ENCODE results near the gene GLIS1. TPM values are rescaled to one million over a fixed set of nuclear protein-coding genes. Genes with fewer than 3 reads are reported as not detected.

Gene GLIS1
- total RNA-seq, 2 donors from 2014 or later, result 0.25 to 0.34 TPM

- no peak for ATAC-seq
- intact Hi-C loops (cut with DNase I, micrococcal nuclease), result no loop called here
- no peak for DNase-seq
These were observed 234.1 kb downstream of the GLIS1 start for GRCh38 chr1:53504901-53505300.

GRCh38 chr1:53503433-53504217, 235.3 kb downstream of the GLIS1 start:
- DNase-seq (no peak), ATAC-seq (no peak)
- intact Hi-C loops (cut with DNase I, micrococcal nuclease), result no loop called here

- intact Hi-C loops (cut with DNase I, micrococcal nuclease), result no loop called here
- ATAC-seq (no peak), DNase-seq (no peak)
These were observed 236.1 kb downstream of the GLIS1 start for GRCh38 chr1:53502641-53503432.

GRCh38 chr1:53501065-53502005, 237.6 kb downstream of the GLIS1 start:
- ATAC-seq (no peak), DNase-seq (no peak)
- intact Hi-C loops (cut with DNase I, micrococcal nuclease), result no loop called here

- ATAC-seq (no peak), DNase-seq (no peak)
- intact Hi-C loops (cut with DNase I, micrococcal nuclease), result no loop called here
These were observed 238.5 kb downstream of the GLIS1 start for GRCh38 chr1:53500204-53501064.

GRCh38 chr1:53499257-53500203, 239.4 kb downstream of the GLIS1 start:
- DNase-seq (no peak), ATAC-seq (no peak)
- intact Hi-C loops (cut with DNase I, micrococcal nuclease), result no loop called here

GRCh38 chr1:53498555-53499131, 240.3 kb downstream of the GLIS1 start:
- intact Hi-C loops (cut with DNase I, micrococcal nuclease), result no loop called here
- ATAC-seq, result no peak
- DNase-seq, result no peak

- no peak for ATAC-seq
- intact Hi-C loops (cut with DNase I, micrococcal nuclease), result no loop called here
- no peak for DNase-seq
These were observed 243.2 kb downstream of the GLIS1 start for GRCh38 chr1:53495633-53496345.

- intact Hi-C loops (cut with DNase I, micrococcal nuclease), result no loop called here
- DNase-seq, result no peak
- no peak for ATAC-seq
These were observed 248.6 kb downstream of the GLIS1 start for GRCh38 chr1:53490351-53490750.

GRCh38 chr1:53486395-53487026, 252.5 kb downstream of the GLIS1 start:
- ATAC-seq (no peak), DNase-seq (no peak)
- intact Hi-C loops (cut with DNase I, micrococcal nuclease), result loop anchor here in 1 of 2 donors (5.0 kb wide), 1 partner anchor 266 kb away; no protein-coding TSS in a partner anchor

- DNase-seq, result peak in 1 of 2 donors; percentile 85
- intact Hi-C loops (cut with DNase I, micrococcal nuclease), result loop anchor here (1.0 to 5.0 kb wide), 2 partner anchors 267 to 269 kb away; no protein-coding TSS in a partner anchor
- peak; percentile 78 for ATAC-seq
These were observed 253.2 kb downstream of the GLIS1 start for GRCh38 chr1:53485478-53486394.

GRCh38 chr1:53484705-53485477, 254.1 kb downstream of the GLIS1 start:
- ATAC-seq, result no peak
- intact Hi-C loops (cut with DNase I, micrococcal nuclease), result loop anchor here (1.0 to 5.0 kb wide), 2 partner anchors 267 to 269 kb away; no protein-coding TSS in a partner anchor

GRCh38 chr1:53483656-53484055, 255.3 kb downstream of the GLIS1 start:
- no peak for DNase-seq
- intact Hi-C loops (cut with DNase I, micrococcal nuclease), result no loop called here
- no peak for ATAC-seq

More at GRCh38 chr1:53484705-53485477, 254.1 kb downstream of the GLIS1 start:
- DNase-seq, result no peak

- intact Hi-C loops (cut with DNase I, micrococcal nuclease), result no loop called here
- DNase-seq (no peak), ATAC-seq (no peak)
These were observed 255.8 kb downstream of the GLIS1 start for GRCh38 chr1:53483170-53483569.
